ENCODE results near the gene FAM131C.
"Not testable (repeated sequence)": the region's sequence is repeated elsewhere in the genome, so short reads cannot be mapped to it uniquely, and the experiment has no call there.

The FAM131C gene

GRCh38 chr1:16063226-16063829, 10.1 kb downstream of the FAM131C start:
- DNase-seq (ENCODE audit: extremely low read depth, low read depth) = no peak
- TF ChIP-seq CTCF (IDR thresholded peaks at IDR 0.05; ENCODE audit: low read depth, low read length) = no peak

- DNase-seq (ENCODE audit: extremely low read depth, low read depth) = not testable (repeated sequence)
Observed at GRCh38 chr1:16062687-16063075, 10.8 kb downstream of the FAM131C start.

- DNase-seq (ENCODE audit: extremely low read depth, low read depth) = not testable (repeated sequence)
Observed at GRCh38 chr1:16061989-16062686, 11.3 kb downstream of the FAM131C start.

- no peak for TF ChIP-seq CTCF (IDR thresholded peaks at IDR 0.05; ENCODE audit: low read depth, low read length)
- DNase-seq (ENCODE audit: extremely low read depth, low read depth) = no peak
Observed at GRCh38 chr1:16061266-16061665, 12.2 kb downstream of the FAM131C start.

GRCh38 chr1:16058394-16059120, 14.9 kb downstream of the FAM131C start:
- not testable (repeated sequence) for DNase-seq (ENCODE audit: extremely low read depth, low read depth)

- DNase-seq (ENCODE audit: extremely low read depth, low read depth) = not testable (repeated sequence)
Observed at GRCh38 chr1:16057314-16057915, 16.0 kb downstream of the FAM131C start.

GRCh38 chr1:16056521-16056912, 16.9 kb downstream of the FAM131C start:
- DNase-seq (ENCODE audit: extremely low read depth, low read depth) = not testable (repeated sequence)

GRCh38 chr1:16055613-16056520, 17.6 kb downstream of the FAM131C start:
- no peak for DNase-seq (ENCODE audit: extremely low read depth, low read depth)
- TF ChIP-seq CTCF (IDR thresholded peaks at IDR 0.05; ENCODE audit: low read depth, low read length) = peak; percentile 85

GRCh38 chr1:16054598-16055540, 18.6 kb downstream of the FAM131C start:
- no peak for TF ChIP-seq CTCF (IDR thresholded peaks at IDR 0.05; ENCODE audit: low read depth, low read length)
- no peak for DNase-seq (ENCODE audit: extremely low read depth, low read depth)

Data from AG09319 (cell line).